GM21619 (cell line): ENCODE measurements around the gene SPATS2.
"Not testable (repeated sequence)": the region's sequence is repeated elsewhere in the genome, so short reads cannot be mapped to it uniquely, and the experiment has no call there.

Experiments
- ATAC-seq: cut with Tn5 transposase; IDR thresholded peaks from one replicate; pipeline ENCODE4 v1.9.1; 2021; ENCODE audit not compliant: unreplicated experiment

The SPATS2 gene

GRCh38 chr12:49349266-49349665 lies 18.0 kb upstream of the SPATS2 start:
- ATAC-seq: no peak

- no peak for ATAC-seq
Measured at GRCh38 chr12:49352351-49352750, 14.9 kb upstream of the SPATS2 start.

GRCh38 chr12:49355913-49356312 lies 11.3 kb upstream of the SPATS2 start:
- ATAC-seq: no peak

- no peak for ATAC-seq
Measured at GRCh38 chr12:49357103-49357678, 10.1 kb upstream of the SPATS2 start.

GRCh38 chr12:49358483-49359141 lies 8.7 kb upstream of the SPATS2 start:
- ATAC-seq: no peak

GRCh38 chr12:49359671-49360070 lies 7.6 kb upstream of the SPATS2 start:
- ATAC-seq: no peak

GRCh38 chr12:49362077-49362476 lies 5.2 kb upstream of the SPATS2 start:
- no peak for ATAC-seq

GRCh38 chr12:49364989-49365388 lies 2.3 kb upstream of the SPATS2 start:
- ATAC-seq: no peak

GRCh38 chr12:49365542-49365941 lies 1.7 kb upstream of the SPATS2 start:
- ATAC-seq: no peak

- ATAC-seq: no peak
Measured at GRCh38 chr12:49366096-49366651, 1.1 kb upstream of the SPATS2 start.

- ATAC-seq: peak; percentile 55
Measured at GRCh38 chr12:49366652-49367380, 446 bp upstream of the SPATS2 start.

- ATAC-seq: no peak
Measured at GRCh38 chr12:49368240-49368600, 958 bp downstream of the SPATS2 start.

- peak; percentile 49 for ATAC-seq
Measured at GRCh38 chr12:49369411-49370145, 2.3 kb downstream of the SPATS2 start.

- no peak for ATAC-seq
Measured at GRCh38 chr12:49370539-49370938, 3.3 kb downstream of the SPATS2 start.

GRCh38 chr12:49375406-49375805 lies 8.1 kb downstream of the SPATS2 start:
- ATAC-seq: no peak

GRCh38 chr12:49377386-49377785 lies 10.1 kb downstream of the SPATS2 start:
- no peak for ATAC-seq

- not testable (repeated sequence) for ATAC-seq
Measured at GRCh38 chr12:49380184-49380583, 12.9 kb downstream of the SPATS2 start.

GRCh38 chr12:49388682-49389386 lies 21.6 kb downstream of the SPATS2 start:
- no peak for ATAC-seq

GRCh38 chr12:49389387-49389703 lies 22.1 kb downstream of the SPATS2 start:
- ATAC-seq: no peak

- no peak for ATAC-seq
Measured at GRCh38 chr12:49397000-49397399, 29.7 kb downstream of the SPATS2 start.

- no peak for ATAC-seq
Measured at GRCh38 chr12:49400304-49400703, 33.0 kb downstream of the SPATS2 start.
